Stimulated activated CD4-positive, alpha-beta T cell treated with anti-CD3 and anti-CD28 coated beads, TNF-alpha, amount 100 ng/mL, for 24 hours (primary cell): ENCODE measurements around the gene ABI1.

Experiments used
- DNase-seq, 3 experiments: peaks; one replicate each; pipeline ENCODE4 v3.0.0-alpha.2; 2020; ENCODE audit warnings: low read depth in 3 of 3

Gene ABI1

GRCh38 chr10:26855186-26855585 lies 5.6 kb downstream of the ABI1 start:
- no peak for DNase-seq

GRCh38 chr10:26854524-26854923 lies 6.2 kb downstream of the ABI1 start:
- DNase-seq, result no peak

GRCh38 chr10:26844396-26844975 lies 16.3 kb downstream of the ABI1 start:
- DNase-seq, result no peak

GRCh38 chr10:26843736-26844135 lies 17.0 kb downstream of the ABI1 start:
- DNase-seq, result no peak

- no peak for DNase-seq
Measured at GRCh38 chr10:26841733-26842317, 18.9 kb downstream of the ABI1 start.

- no peak for DNase-seq
Measured at GRCh38 chr10:26840938-26841732, 19.6 kb downstream of the ABI1 start.

GRCh38 chr10:26839966-26840627 lies 20.7 kb downstream of the ABI1 start:
- DNase-seq, result no peak

- DNase-seq, result no peak
Measured at GRCh38 chr10:26837139-26837538, 23.6 kb downstream of the ABI1 start.

GRCh38 chr10:26835025-26835424 lies 25.7 kb downstream of the ABI1 start:
- no peak for DNase-seq

- no peak for DNase-seq
Measured at GRCh38 chr10:26832960-26833359, 27.8 kb downstream of the ABI1 start.

GRCh38 chr10:26831936-26832335 lies 28.8 kb downstream of the ABI1 start:
- no peak for DNase-seq

GRCh38 chr10:26829810-26830515 lies 30.8 kb downstream of the ABI1 start:
- no peak for DNase-seq

- DNase-seq, result no peak
Measured at GRCh38 chr10:26824015-26824690, 36.6 kb downstream of the ABI1 start.

GRCh38 chr10:26821699-26822570 lies 38.8 kb downstream of the ABI1 start:
- DNase-seq, result no peak

GRCh38 chr10:26815500-26815899 lies 45.3 kb downstream of the ABI1 start:
- no peak for DNase-seq

GRCh38 chr10:26810435-26811026 lies 50.2 kb downstream of the ABI1 start:
- no peak for DNase-seq

GRCh38 chr10:26809973-26810372 lies 50.8 kb downstream of the ABI1 start:
- DNase-seq, result no peak

- no peak for DNase-seq
Measured at GRCh38 chr10:26807532-26807931, 53.2 kb downstream of the ABI1 start.

- DNase-seq, result no peak
Measured at GRCh38 chr10:26806557-26806956, 54.2 kb downstream of the ABI1 start.
